CD8-positive, alpha-beta memory T cell (primary cell): ENCODE data around the gene DLGAP5. TPM values are rescaled to one million over a fixed set of nuclear protein-coding genes. Genes with fewer than 3 reads are reported as not detected.
A peak's percentile ranks its signal among the peaks of the same experiment; 100 is the strongest.

Experiments
- CTCF ChIA-PET: fragments of 350-600 bp; sonication (Branson Sonifier 250); formaldehyde crosslinking; loops from one replicate; lab custom pipeline; 2021; ENCODE audit warnings: antibody characterized with exemption; lab: Charles Lee
- POLR2A ChIA-PET: fragments of 350-600 bp; sonication (Branson Sonifier 250); formaldehyde crosslinking; loops from one replicate; lab custom pipeline; 2021; ENCODE audit warnings: antibody characterized with exemption; lab: Charles Lee
- DNase-seq, 5 donors: peaks; one replicate each; pipeline versions ENCODE4 v3.0.0 to v3.0.0-alpha.2; 2020 to 2022; ENCODE audit warnings: mixed read lengths in 1 of 5
- H3K27ac ChIP-seq: one replicate; pipeline ENCODE4 v1.7.0; 2013; ENCODE audit warnings: low read depth, mild to moderate bottlenecking, low read length, moderate library complexity
- H3K27me3 ChIP-seq: 2 replicates; pipeline ENCODE4 v1.7.0; 2013; ENCODE audit warnings: low read length, mild to moderate bottlenecking; ENCODE audit not compliant: insufficient read depth, poor library complexity, severe bottlenecking
- H3K36me3 ChIP-seq: 2 replicates; pipeline ENCODE4 v1.7.0; 2013; ENCODE audit warnings: mild to moderate bottlenecking, low read length, moderate library complexity; ENCODE audit not compliant: insufficient read depth
- H3K4me1 ChIP-seq: 2 replicates; pipeline ENCODE4 v1.7.0; 2013; ENCODE audit warnings: mild to moderate bottlenecking, low read length, moderate library complexity; ENCODE audit not compliant: insufficient read depth
- H3K4me3 ChIP-seq: 2 replicates; pipeline ENCODE4 v1.7.0; 2013; ENCODE audit warnings: mild to moderate bottlenecking, low read length
- H3K9me3 ChIP-seq: 2 replicates; pipeline ENCODE4 v1.7.0; 2013; ENCODE audit warnings: mild to moderate bottlenecking, low read length
- H3K27ac Mint-ChIP-seq, 8 donors: one replicate each; pipeline ENCODE4 v1.8.0; 2020 to 2021; ENCODE audit warnings: mixed read lengths in 8 of 8, mild to moderate bottlenecking in 6 of 8, inconsistent platforms in 3 of 8, moderate library complexity in 3 of 8
- H3K27me3 Mint-ChIP-seq, 2 donors: one replicate each; pipeline ENCODE4 v1.8.0; 2020 to 2021; ENCODE audit warnings: mixed read lengths in 2 of 2, mild to moderate bottlenecking in 1 of 2, moderate library complexity in 1 of 2
- H3K36me3 Mint-ChIP-seq, 3 donors: one replicate each; pipeline ENCODE4 v1.8.0; 2020 to 2021; ENCODE audit warnings: mixed read lengths in 3 of 3, inconsistent platforms in 1 of 3, mild to moderate bottlenecking in 1 of 3
- H3K4me1 Mint-ChIP-seq, 3 donors: one replicate each; pipeline ENCODE4 v1.8.0; 2020 to 2021; ENCODE audit warnings: mixed read lengths in 3 of 3, inconsistent platforms in 1 of 3, mild to moderate bottlenecking in 1 of 3
- H3K4me3 Mint-ChIP-seq, 7 donors: one replicate each; pipeline ENCODE4 v1.8.0; 2020 to 2021; ENCODE audit warnings: mixed read lengths in 7 of 7, mild to moderate bottlenecking in 6 of 7, moderate library complexity in 4 of 7, inconsistent platforms in 2 of 7
- H3K9me3 Mint-ChIP-seq, 5 donors: one replicate each; pipeline ENCODE4 v1.8.0; 2020 to 2022; ENCODE audit warnings: mixed read lengths in 5 of 5, mild to moderate bottlenecking in 3 of 5, moderate library complexity in 2 of 5, inconsistent platforms in 1 of 5
- polyA plus RNA-seq: library from polyadenylated mRNA; unstranded; fragments of 300-500 nt; fragmentation: Illumina TruSeq; gene quantifications from one replicate; pipeline ENCODE4 v1.2.3, GENCODE V29; 2021
- total RNA-seq, 2 experiments: library from RNA; stranded (reverse); gene quantifications; one replicate each; pipeline ENCODE4 v1.2.3, GENCODE V29; 2021

The DLGAP5 gene
- total and polyA plus RNA-seq, 3 experiments from 2014 or later = 0.21 to 38.8 (median 36.0) TPM

DNA sequence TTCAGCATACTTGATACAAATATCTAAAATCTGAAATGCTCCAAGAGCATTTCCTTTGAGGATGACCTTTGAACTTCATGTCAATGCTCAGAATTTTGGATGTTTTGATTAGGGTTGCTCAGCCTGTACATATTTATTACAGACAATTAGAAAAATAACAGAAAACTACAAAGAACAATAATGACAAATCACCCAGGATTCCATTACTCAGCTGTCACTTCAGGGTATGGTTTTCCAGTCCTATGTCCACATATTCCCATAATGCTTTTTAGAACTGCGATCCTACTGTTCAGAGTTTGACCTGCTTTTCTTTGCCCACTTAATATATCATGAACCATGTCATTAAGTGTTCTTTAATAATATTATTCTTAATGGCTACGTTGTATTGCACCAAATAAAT lies 11.4 kb downstream of the DLGAP5 start:
- peak overlapping the region in 3 of 8 donors; percentile 52 to 80 (median 75) for H3K27ac Mint-ChIP-seq
- no peaks in the 10 kb centered on the region for H3K36me3 Mint-ChIP-seq
- no peaks in the 10 kb centered on the region for H3K27me3 ChIP-seq
- POLR2A ChIA-PET = no interaction called here
- CTCF ChIA-PET = interaction anchor here (1.1 to 1.3 kb wide), 2 partner anchors 9 to 19 kb away, joined by 3 read pairs; no protein-coding TSS in a partner anchor
- DNase-seq = no peak
- peaks cover 10 to 18% (median 17%) of the 10 kb centered on the region in 3 donors for H3K4me1 Mint-ChIP-seq
- H3K4me3 Mint-ChIP-seq = no peak overlapping the region
- H3K9me3 ChIP-seq = no peaks in the 10 kb centered on the region
- H3K27me3 Mint-ChIP-seq = no peaks in the 10 kb centered on the region
- no peaks in the 10 kb centered on the region for H3K9me3 Mint-ChIP-seq
- no peaks in the 10 kb centered on the region for H3K36me3 ChIP-seq
- H3K4me3 ChIP-seq = no peak overlapping the region
- H3K27ac ChIP-seq = no peak overlapping the region
- no peaks in the 10 kb centered on the region for H3K4me1 ChIP-seq

DNA sequence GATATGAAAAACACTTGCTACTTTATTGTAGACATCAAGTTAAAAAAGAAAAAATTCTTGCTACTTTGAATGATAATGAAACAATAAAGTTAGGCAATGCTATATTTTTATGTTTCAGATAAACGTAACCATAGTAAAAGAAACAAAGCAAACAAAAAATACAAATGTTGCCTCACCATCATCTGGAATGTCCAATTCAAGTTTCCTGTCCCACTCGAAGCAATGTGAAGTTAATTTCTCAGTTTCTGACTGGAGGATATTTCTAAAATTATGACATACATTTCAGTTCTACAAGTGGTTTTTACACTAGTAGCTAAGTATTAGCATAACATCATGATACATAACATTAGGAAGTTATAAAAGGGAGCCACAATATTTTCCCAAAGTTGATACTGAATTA lies 20.9 kb downstream of the DLGAP5 start:
- ChIA-PET POLR2A (no interaction called here), CTCF (interaction anchor here (0.6 to 1.3 kb wide), 3 partner anchors 10 to 81 kb away, joined by 3 to 4 read pairs (median 3); no protein-coding TSS in a partner anchor)

DNA sequence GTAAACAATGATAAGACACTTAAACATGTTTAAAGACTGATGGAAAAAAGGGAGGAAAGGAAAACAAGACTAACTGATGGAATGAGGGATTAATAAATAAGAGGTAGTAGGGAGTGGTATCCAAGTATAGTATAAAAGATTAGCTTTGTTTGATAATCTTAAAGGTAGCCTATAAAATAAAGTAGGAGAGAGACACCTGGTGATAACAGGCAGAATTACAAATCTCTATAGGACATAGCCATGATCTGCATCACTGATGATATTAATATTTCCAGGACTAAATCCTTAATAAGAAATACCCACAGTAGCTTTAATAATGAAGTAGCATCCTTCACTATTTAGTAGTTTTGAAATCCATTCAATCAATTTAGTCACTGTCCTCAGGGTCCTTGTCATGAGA lies 30.4 kb downstream of the DLGAP5 start:
- no peaks in the 10 kb centered on the region for H3K27me3 Mint-ChIP-seq
- no peaks in the 10 kb centered on the region for H3K36me3 ChIP-seq
- no peak overlapping the region for H3K27ac ChIP-seq
- peak in 2 of 5 donors; percentile 32 to 35 for DNase-seq
- H3K9me3 Mint-ChIP-seq = no peaks in the 10 kb centered on the region
- peak overlapping the region in 2 of 8 donors; percentile 2 to 33 for H3K27ac Mint-ChIP-seq
- ChIA-PET POLR2A (interaction anchor here (0.5 to 1.2 kb wide), 7 partner anchors 26 to 318 kb away, joined by 3 to 10 read pairs (median 4); no protein-coding TSS in a partner anchor), CTCF (interaction anchor here (1.0 to 8.4 kb wide), 17 partner anchors 8 to 110 kb away, joined by 3 to 143 read pairs (median 6); partner anchors contain the start of genes DLGAP5, LGALS3 and MAPK1IP1L)
- no peaks in the 10 kb centered on the region for H3K4me1 ChIP-seq
- H3K4me3 ChIP-seq = no peak overlapping the region
- peaks cover 7 to 39% (median 21%) of the 10 kb centered on the region in 3 donors for H3K4me1 Mint-ChIP-seq
- no peak overlapping the region for H3K4me3 Mint-ChIP-seq
- no peaks in the 10 kb centered on the region for H3K36me3 Mint-ChIP-seq
- H3K9me3 ChIP-seq = no peaks in the 10 kb centered on the region
- no peaks in the 10 kb centered on the region for H3K27me3 ChIP-seq

More for the DNA sequence above, 20.9 kb downstream of the DLGAP5 start:
- Histone ChIP-seq H3K36me3 (no peaks in the 10 kb centered on the region), H3K9me3 (no peaks in the 10 kb centered on the region), H3K4me1 (no peaks in the 10 kb centered on the region), H3K27ac (no peak overlapping the region), H3K4me3 (no peak overlapping the region), H3K27me3 (no peaks in the 10 kb centered on the region)
- DNase-seq = no peak
- Mint-ChIP-seq H3K27ac (no peak overlapping the region), H3K9me3 (no peaks in the 10 kb centered on the region), H3K4me3 (no peak overlapping the region), H3K4me1 (no peaks in the 10 kb centered on the region), H3K36me3 (no peaks in the 10 kb centered on the region), H3K27me3 (no peaks in the 10 kb centered on the region)

DNA sequence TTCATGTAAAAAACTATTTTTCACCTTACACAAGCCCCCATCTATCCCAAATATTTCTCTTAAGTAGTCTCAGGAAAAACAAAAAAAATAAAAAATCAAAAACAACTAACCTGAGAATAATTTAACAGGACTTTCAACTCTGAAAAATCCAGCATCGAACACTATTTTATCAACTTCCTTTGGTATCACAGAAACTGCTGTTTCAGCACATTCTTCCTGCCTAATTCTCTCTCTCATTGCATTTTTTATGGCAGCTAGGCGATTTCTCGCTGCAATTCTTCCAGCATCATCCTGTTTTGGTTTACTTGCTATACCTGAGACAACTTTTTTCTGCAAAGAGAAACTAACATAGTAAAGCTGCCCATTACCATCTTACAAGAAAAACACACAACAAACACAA lies 33.0 kb downstream of the DLGAP5 start:
- CTCF ChIA-PET = interaction anchor here (1.3 to 8.4 kb wide), 6 partner anchors 12 to 107 kb away, joined by 3 to 143 read pairs (median 8); partner anchors contain the start of genes LGALS3 and MAPK1IP1L
- H3K4me3 ChIP-seq = no peak overlapping the region
- H3K4me1 Mint-ChIP-seq = peaks cover 7 to 31% (median 17%) of the 10 kb centered on the region in 3 donors

DNA sequence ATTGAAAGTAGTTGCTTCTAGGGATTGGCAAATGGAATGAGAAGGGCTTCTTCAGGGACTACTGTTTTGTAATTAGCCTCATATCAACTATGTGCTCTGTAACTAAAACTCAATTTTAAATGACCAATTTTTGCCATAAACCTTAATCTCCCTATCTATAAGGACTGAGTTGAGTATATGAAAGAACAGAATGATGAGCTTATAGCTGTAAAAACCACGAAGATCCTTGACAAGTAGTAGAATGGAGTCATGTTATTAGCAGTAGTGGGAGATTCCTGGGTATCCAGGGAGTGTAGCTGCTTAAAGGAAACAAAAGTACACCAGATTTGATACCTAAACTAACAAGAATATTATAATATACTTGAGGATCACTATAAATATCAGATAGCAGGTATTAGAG lies 34.3 kb downstream of the DLGAP5 start:
- Mint-ChIP-seq H3K27ac (peak overlapping the region in 1 of 8 donors; percentile 76), H3K4me1 (peaks cover 7 to 31% (median 17%) of the 10 kb centered on the region in 3 donors), H3K4me3 (no peak overlapping the region), H3K36me3 (no peaks in the 10 kb centered on the region), H3K9me3 (no peaks in the 10 kb centered on the region), H3K27me3 (no peaks in the 10 kb centered on the region)
- DNase-seq = no peak
- Histone ChIP-seq H3K36me3 (no peaks in the 10 kb centered on the region), H3K4me3 (no peak overlapping the region), H3K9me3 (no peaks in the 10 kb centered on the region), H3K27me3 (no peaks in the 10 kb centered on the region), H3K27ac (no peak overlapping the region), H3K4me1 (no peaks in the 10 kb centered on the region)
- POLR2A ChIA-PET = interaction anchor here (1.0 kb wide), 1 partner anchor 27 kb away, joined by 5 read pairs; no protein-coding TSS in a partner anchor
- CTCF ChIA-PET = interaction anchor here (1.5 to 8.4 kb wide), 4 partner anchors 10 to 106 kb away, joined by 5 to 143 read pairs (median 18); partner anchors contain the start of genes LGALS3 and MAPK1IP1L

More for the DNA sequence above, 33.0 kb downstream of the DLGAP5 start:
- Mint-ChIP-seq H3K27me3 (no peaks in the 10 kb centered on the region), H3K4me3 (no peak overlapping the region), H3K36me3 (no peaks in the 10 kb centered on the region), H3K27ac (no peak overlapping the region), H3K9me3 (no peaks in the 10 kb centered on the region)
- H3K36me3 ChIP-seq = no peaks in the 10 kb centered on the region
- H3K27me3 ChIP-seq = no peaks in the 10 kb centered on the region
- POLR2A ChIA-PET = no interaction called here
- H3K9me3 ChIP-seq = no peaks in the 10 kb centered on the region
- no peaks in the 10 kb centered on the region for H3K4me1 ChIP-seq
- no peak for DNase-seq
- no peak overlapping the region for H3K27ac ChIP-seq

DNA sequence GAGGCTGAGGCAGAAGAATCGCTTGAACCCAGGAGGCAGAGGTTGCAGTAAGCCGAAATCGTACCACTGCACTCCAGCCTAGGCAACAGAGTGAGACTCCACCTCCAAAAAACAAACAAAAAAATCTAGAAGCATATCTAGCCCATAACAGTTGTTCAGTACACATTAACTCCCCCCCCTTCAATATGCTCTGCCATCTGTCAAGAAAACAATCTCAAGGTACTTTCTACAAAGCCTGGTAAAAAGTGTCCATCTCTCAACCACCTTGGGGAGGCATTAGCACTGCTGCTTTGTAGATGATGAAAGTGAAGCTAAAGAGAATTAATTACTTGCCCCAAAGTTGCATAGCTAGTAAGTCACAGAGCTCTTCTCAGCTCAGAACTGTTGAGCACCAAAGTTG lies 37.4 kb downstream of the DLGAP5 start:
- CTCF ChIA-PET = interaction anchor here (1.0 to 1.8 kb wide), 3 partner anchors 51 to 103 kb away, joined by 4 read pairs; partner anchors contain the start of gene MAPK1IP1L
- Histone ChIP-seq H3K4me3 (no peak overlapping the region), H3K9me3 (no peaks in the 10 kb centered on the region), H3K36me3 (no peaks in the 10 kb centered on the region), H3K27ac (no peak overlapping the region), H3K4me1 (no peaks in the 10 kb centered on the region), H3K27me3 (no peaks in the 10 kb centered on the region)
- no peak for DNase-seq
- H3K4me1 Mint-ChIP-seq = peaks cover 5 to 19% (median 13%) of the 10 kb centered on the region in 3 donors
- no peaks in the 10 kb centered on the region for H3K27me3 Mint-ChIP-seq
- no peaks in the 10 kb centered on the region for H3K9me3 Mint-ChIP-seq
- no peaks in the 10 kb centered on the region for H3K36me3 Mint-ChIP-seq
- no peak overlapping the region for H3K27ac Mint-ChIP-seq
- no peak overlapping the region for H3K4me3 Mint-ChIP-seq
- POLR2A ChIA-PET = no interaction called here

DNA sequence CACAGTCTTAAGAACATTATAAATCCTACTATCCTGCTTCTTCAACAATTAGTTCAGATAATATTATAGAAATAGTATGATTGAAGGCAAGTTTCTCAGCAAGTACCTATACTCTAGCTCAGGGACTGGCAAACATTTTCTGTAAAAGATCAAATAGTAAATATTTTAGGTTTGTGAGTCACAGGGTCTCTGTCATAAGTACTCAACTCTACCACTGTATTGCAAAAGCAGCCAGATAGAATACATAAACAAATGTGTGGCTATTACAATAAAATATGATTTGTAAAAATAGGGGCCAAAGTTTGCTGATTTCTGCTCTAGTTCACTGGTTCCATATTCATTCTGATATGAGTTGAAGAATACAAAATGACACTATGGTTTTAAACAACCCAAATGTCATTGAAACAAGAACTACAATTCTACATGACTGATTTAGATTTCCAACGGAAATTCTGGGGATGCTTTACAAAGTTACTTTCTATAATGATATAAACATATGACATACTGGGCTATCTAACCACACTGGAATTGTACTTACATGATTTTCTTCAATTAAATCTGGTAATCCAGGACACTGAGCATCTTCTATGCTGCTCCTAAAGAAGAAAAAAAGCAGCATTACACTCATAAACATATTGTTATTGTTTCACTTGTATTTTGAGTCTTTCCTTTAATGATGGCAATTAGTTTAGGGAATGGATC lies 39.2 kb downstream of the DLGAP5 start:
- ChIA-PET CTCF (interaction anchor here (1.1 to 1.7 kb wide), 4 partner anchors 9 to 62 kb away, joined by 3 to 5 read pairs (median 4); no protein-coding TSS in a partner anchor), POLR2A (no interaction called here)
- H3K27ac ChIP-seq = no peak overlapping the region
- Mint-ChIP-seq H3K9me3 (no peaks in the 10 kb centered on the region), H3K27ac (peak overlapping the region in 1 of 8 donors; percentile 4), H3K4me1 (peaks cover 2 to 10% (median 9%) of the 10 kb centered on the region in 3 donors), H3K4me3 (no peak overlapping the region), H3K27me3 (no peaks in the 10 kb centered on the region), H3K36me3 (no peaks in the 10 kb centered on the region)
- no peak overlapping the region for H3K4me3 ChIP-seq
- no peaks in the 10 kb centered on the region for H3K4me1 ChIP-seq
- no peaks in the 10 kb centered on the region for H3K9me3 ChIP-seq
- no peaks in the 10 kb centered on the region for H3K27me3 ChIP-seq
- H3K36me3 ChIP-seq = no peaks in the 10 kb centered on the region
- no peak for DNase-seq

DNA sequence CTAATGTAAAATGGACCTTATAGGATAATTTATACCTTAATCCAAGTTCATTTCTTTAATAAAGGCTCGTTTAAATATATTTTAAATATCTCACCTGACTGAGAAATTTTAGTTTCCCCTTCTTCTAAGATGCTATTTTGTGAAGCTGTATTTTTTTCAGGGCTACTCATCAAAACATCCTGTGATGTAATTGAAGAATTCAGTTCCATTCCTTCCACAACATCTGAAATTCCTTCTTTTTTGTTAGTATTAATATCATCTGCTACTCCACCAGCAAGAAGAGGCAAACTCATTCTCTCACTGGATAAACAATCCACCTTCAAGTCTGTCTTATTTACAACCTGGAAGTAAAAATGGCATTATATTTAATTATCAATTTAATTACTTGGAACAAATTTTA lies 39.8 kb downstream of the DLGAP5 start:
- peaks cover 0 to 9% (median 7%) of the 10 kb centered on the region in 3 donors for H3K4me1 Mint-ChIP-seq

More for the DNA sequence above, 39.8 kb downstream of the DLGAP5 start:
- H3K27me3 Mint-ChIP-seq = no peaks in the 10 kb centered on the region
- no peak for DNase-seq
- Histone ChIP-seq H3K4me1 (no peaks in the 10 kb centered on the region), H3K27ac (no peak overlapping the region), H3K27me3 (no peaks in the 10 kb centered on the region), H3K36me3 (no peaks in the 10 kb centered on the region), H3K9me3 (no peaks in the 10 kb centered on the region), H3K4me3 (no peak overlapping the region)
- CTCF ChIA-PET = interaction anchor here (1.2 kb wide), 1 partner anchor 8 kb away, joined by 4 read pairs; no protein-coding TSS in a partner anchor
- H3K4me3 Mint-ChIP-seq = no peak overlapping the region
- peaks cover 0 to under 1% (median 0%) of the 10 kb centered on the region in 3 donors for H3K36me3 Mint-ChIP-seq
- peak overlapping the region in 1 of 8 donors; percentile 40 for H3K27ac Mint-ChIP-seq
- POLR2A ChIA-PET = no interaction called here
- no peaks in the 10 kb centered on the region for H3K9me3 Mint-ChIP-seq
